SK-N-SH (cell line): Measurements from ENCODE around the gene SLC40A1. TPM values are rescaled to one million over a fixed set of nuclear protein-coding genes. Genes with fewer than 3 reads are reported as not detected.
A peak's percentile ranks its signal among the peaks of the same experiment; 100 is the strongest.

Experiments used
- CTCF ChIA-PET: fragments of 300-600, 350-600 bp; formaldehyde crosslinking; extraction: SDS; loops from one replicate; lab custom pipeline; 2021; lab: Yijun Ruan, JAX
- POLR2A ChIA-PET: fragments of 350-600 bp; sonication (Branson Sonifier 250); formaldehyde crosslinking; extraction: SDS; loops from one replicate; lab custom pipeline; 2020; ENCODE audit warnings: antibody characterized with exemption, inconsistent platforms; lab: Yijun Ruan, JAX
- DNase-seq: peaks from one replicate; pipeline ENCODE4 v3.0.0; 2012
- H2AFZ ChIP-seq: fragments of 200-600 bp; sonication (generic); 2 replicates; pipeline ENCODE4 v1.8.1; 2016; ENCODE audit warnings: antibody characterized with exemption, mild to moderate bottlenecking, low read depth
- H3F3A ChIP-seq: fragments of 200-600 bp; sonication (generic); replicated peaks from 2 replicates; pipeline ENCODE3; 2016; ENCODE audit warnings: antibody characterized with exemption, mild to moderate bottlenecking; ENCODE audit not compliant: insufficient read depth
- H3K27ac ChIP-seq, 2 experiments: fragments of 200-500 bp in 1 of 2; fragments of 200-600 bp in 1 of 2; sonication (Bioruptor generic) in 1 of 2; sonication (generic), shearing (Covaris generic) in 1 of 2; 2 replicates each; pipeline versions ENCODE4 v1.5.1 to v1.6.1; 2014 to 2016; ENCODE audit warnings: low read depth in 2 of 2, inconsistent platforms in 1 of 2, low read length in 1 of 2, mild to moderate bottlenecking in 1 of 2, mixed read lengths in 1 of 2
- H3K27me3 ChIP-seq: fragments of 200-600 bp; sonication (generic), shearing (Covaris generic); 2 replicates; pipeline ENCODE4 v1.6.1; 2016; ENCODE audit warnings: mixed run types; ENCODE audit not compliant: insufficient read depth
- H3K36me3 ChIP-seq, 2 experiments: fragments of 200-500 bp in 1 of 2; fragments of 200-600 bp in 1 of 2; sonication (Bioruptor generic) in 1 of 2; sonication (generic) in 1 of 2; replicated peaks in 1 of 2; 2 replicates each; pipeline versions ENCODE3 to v1.5.1; 2014 to 2016; ENCODE audit warnings: low read length in 1 of 2, mild to moderate bottlenecking in 1 of 2; ENCODE audit not compliant: insufficient read depth in 2 of 2, control insufficient read depth in 1 of 2
- H3K4me1 ChIP-seq, 2 experiments: fragments of 200-500 bp in 1 of 2; fragments of 200-600 bp in 1 of 2; sonication (Bioruptor generic) in 1 of 2; sonication (generic), shearing (Covaris generic) in 1 of 2; 2 replicates each; pipeline versions ENCODE4 v1.5.1 to v1.6.1; 2014 to 2016; ENCODE audit warnings: low read depth in 1 of 2, low read length in 1 of 2, mixed run types in 1 of 2; ENCODE audit not compliant: insufficient read depth in 2 of 2, control insufficient read depth in 1 of 2
- H3K4me2 ChIP-seq: fragments of 200-600 bp; sonication (generic), shearing (Covaris generic); 2 replicates; pipeline ENCODE4 v1.6.1; 2017; ENCODE audit warnings: mixed run types
- H3K4me3 ChIP-seq, 2 experiments: fragments of 200-500 bp in 1 of 2; fragments of 200-600 bp in 1 of 2; sonication (Bioruptor generic) in 1 of 2; sonication (generic), shearing (Covaris generic) in 1 of 2; 2 replicates each; pipeline versions ENCODE4 v1.5.1 to v1.8.1; 2014 to 2016; ENCODE audit warnings: low read depth in 2 of 2, inconsistent platforms in 1 of 2, low read length in 1 of 2, mild to moderate bottlenecking in 1 of 2, mixed read lengths in 1 of 2, moderate library complexity in 1 of 2
- H3K79me2 ChIP-seq: fragments of 200-600 bp; sonication (generic); 2 replicates; pipeline ENCODE4 v1.8.1; 2017; ENCODE audit warnings: mild to moderate bottlenecking; ENCODE audit not compliant: insufficient read depth
- H3K9ac ChIP-seq: fragments of 200-600 bp; sonication (generic); 2 replicates; pipeline ENCODE4 v1.6.1; 2017; ENCODE audit warnings: mixed run types
- H3K9me2 ChIP-seq: fragments of 200-600 bp; sonication (generic); 2 replicates; pipeline ENCODE4 v1.6.1; 2017; ENCODE audit warnings: mixed run types
- H3K9me3 ChIP-seq: fragments of 200-600 bp; sonication (generic); 2 replicates; pipeline ENCODE4 v1.6.1; 2017; ENCODE audit warnings: mixed run types, mild to moderate bottlenecking, moderate library complexity
- H4K20me1 ChIP-seq: fragments of 200-600 bp; sonication (generic); 2 replicates; pipeline ENCODE4 v1.6.1; 2017; ENCODE audit warnings: mild to moderate bottlenecking, mixed run types; ENCODE audit not compliant: insufficient read depth
- CHD2 ChIP-seq: fragments of 150-350 bp; IDR thresholded peaks from 2 replicates; pipeline ENCODE4 v1.6.1; 2018; ENCODE audit warnings: low read length; ENCODE audit not compliant: partially characterized antibody
- ELF1 ChIP-seq: IDR thresholded peaks from 2 replicates; pipeline ENCODE4 v1.4.0; 2012
- EP300 ChIP-seq, 2 experiments: IDR thresholded peaks; 2 replicates each; pipeline versions ENCODE4 v1.4.0 to v1.6.1; 2012; ENCODE audit warnings: borderline replicate concordance in 1 of 2, low read depth in 1 of 2, low read length in 1 of 2
- FOXJ3 ChIP-seq: sonication (generic); formaldehyde crosslinking; IDR thresholded peaks from 2 replicates; pipeline ENCODE4 v1.5.1; 2020; ENCODE audit warnings: mild to moderate bottlenecking, missing genetic modification reagents
- FOXM1 ChIP-seq: IDR thresholded peaks from 2 replicates; pipeline ENCODE4 v1.4.0; 2012; ENCODE audit warnings: low read depth, mild to moderate bottlenecking
- GABPA ChIP-seq: IDR thresholded peaks from 2 replicates; pipeline ENCODE4 v1.4.0; 2012; ENCODE audit warnings: low read depth, mild to moderate bottlenecking
- GATA2 ChIP-seq: sonication (generic); formaldehyde crosslinking; IDR thresholded peaks from 2 replicates; pipeline ENCODE4 v1.5.0; 2020; ENCODE audit warnings: mild to moderate bottlenecking, missing genetic modification reagents
- MXI1 ChIP-seq: IDR thresholded peaks from 2 replicates; pipeline ENCODE4 v1.6.1; 2012; ENCODE audit warnings: mild to moderate bottlenecking, low read depth, low read length, improper control_type of control experiment
- PBX3 ChIP-seq: IDR thresholded peaks from 2 replicates; pipeline ENCODE4; 2012
- POLR2AphosphoS5 ChIP-seq: IDR thresholded peaks from 2 replicates; pipeline ENCODE4 v1.6.1; 2012; ENCODE audit warnings: low read depth, low read length
- RCOR1 ChIP-seq: fragments of 150-350 bp; IDR thresholded peaks from 2 replicates; pipeline ENCODE4 v1.6.1; 2017; ENCODE audit warnings: antibody characterized with exemption, low read length
- REST ChIP-seq: IDR thresholded peaks from 2 replicates; pipeline ENCODE4 v1.6.1; 2012; ENCODE audit warnings: mild to moderate bottlenecking, low read depth, low read length, moderate library complexity
- RFX5 ChIP-seq: IDR thresholded peaks from 2 replicates; pipeline ENCODE4 v1.6.1; 2012; ENCODE audit warnings: mild to moderate bottlenecking, improper control_type of control experiment, low read length
- SIN3A ChIP-seq: IDR thresholded peaks from 2 replicates; pipeline ENCODE4 v1.6.1; 2012; ENCODE audit warnings: low read depth, mild to moderate bottlenecking, low read length, moderate library complexity, borderline replicate concordance
- TEAD4 ChIP-seq: IDR thresholded peaks from 2 replicates; pipeline ENCODE4 v1.4.0; 2012; ENCODE audit warnings: mild to moderate bottlenecking, borderline replicate concordance; ENCODE audit not compliant: insufficient read depth
- YY1 ChIP-seq: IDR thresholded peaks from 2 replicates; pipeline ENCODE4 v1.4.0; 2012; ENCODE audit warnings: low read depth, mild to moderate bottlenecking
- ZBTB33 ChIP-seq: IDR thresholded peaks from 2 replicates; pipeline ENCODE4 v1.4.0; 2012; ENCODE audit warnings: low read depth, borderline replicate concordance
- WGBS: methylation state at CpG from one replicate; pipeline ENCODE4 v1.1.6; 2017; ENCODE audit warnings: low lambda C conversion rate; 5-methylcytosine and 5-hydroxymethylcytosine counted together
- polyA plus RNA-seq, 3 experiments: library from polyadenylated mRNA; depleted of rRNA; stranded (reverse); fragments of >200 nt; gene quantifications; 2 replicates each; pipeline ENCODE4 v1.2.3, GENCODE V29; 2012
- TF ChIP-seq, protein P1 (sequence below): IDR thresholded peaks from 2 replicates; pipeline ENCODE4 v1.4.0; 2012; ENCODE audit warnings: low read depth, borderline replicate concordance
- TF ChIP-seq, protein P2 (sequence below): fragments of 150-350 bp; IDR thresholded peaks from 2 replicates; pipeline ENCODE4 v1.6.1; 2016; ENCODE audit warnings: mild to moderate bottlenecking, low read depth, low read length

SLC40A1 gene
- polyA plus RNA-seq, 1 of the 3 experiments (the other 2 are of a cell fraction): 1.8 TPM

- Histone ChIP-seq H3K4me3 (no peak overlapping the region), H4K20me1 (no peaks in the 10 kb centered on the region), H3K9me2 (no peaks in the 10 kb centered on the region), H3K4me2 (no peak overlapping the region), H3K79me2 (no peaks in the 10 kb centered on the region), H3F3A (no peaks in the 10 kb centered on the region), H2AFZ (peak overlapping the region; percentile 39; the same call in 1 of the 2 replicates), H3K9me3 (no peaks in the 10 kb centered on the region), H3K36me3 (no peaks in the 10 kb centered on the region), H3K27ac (peak overlapping the region; percentile 14 to 53; a peak in 2 of 4 replicates), H3K27me3 (no peaks in the 10 kb centered on the region), H3K4me1 (peaks cover 9 to 12% of the 10 kb centered on the region in 2 experiments; a peak in 3 of 4 replicates), H3K9ac (no peak overlapping the region)
- DNase-seq: peak; percentile 5
- TF ChIP-seq YY1: no peak
- no peak for TF ChIP-seq CHD2
- TF ChIP-seq ELF1: no peak
- TF ChIP-seq RCOR1: no peak
- TF ChIP-seq, protein P1, sequence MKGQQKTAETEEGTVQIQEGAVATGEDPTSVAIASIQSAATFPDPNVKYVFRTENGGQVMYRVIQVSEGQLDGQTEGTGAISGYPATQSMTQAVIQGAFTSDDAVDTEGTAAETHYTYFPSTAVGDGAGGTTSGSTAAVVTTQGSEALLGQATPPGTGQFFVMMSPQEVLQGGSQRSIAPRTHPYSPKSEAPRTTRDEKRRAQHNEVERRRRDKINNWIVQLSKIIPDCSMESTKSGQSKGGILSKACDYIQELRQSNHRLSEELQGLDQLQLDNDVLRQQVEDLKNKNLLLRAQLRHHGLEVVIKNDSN: no peak
- no peak for TF ChIP-seq GABPA
- no peak for TF ChIP-seq EP300 (IDR thresholded peaks at IDR 0.05; ENCODE audit: borderline replicate concordance in 1 of 2, low read depth in 1 of 2, low read length in 1 of 2)
- no peak for TF ChIP-seq FOXJ3 (CRISPR knock-in tag)
- TF ChIP-seq RFX5: no peak
- no peak for TF ChIP-seq PBX3
- no peak for TF ChIP-seq ZBTB33
- TF ChIP-seq REST: no peak
- no peak for TF ChIP-seq TEAD4
- no peak for TF ChIP-seq MXI1
- no peak for TF ChIP-seq GATA2 (CRISPR knock-in tag)
- TF ChIP-seq, protein P2, sequence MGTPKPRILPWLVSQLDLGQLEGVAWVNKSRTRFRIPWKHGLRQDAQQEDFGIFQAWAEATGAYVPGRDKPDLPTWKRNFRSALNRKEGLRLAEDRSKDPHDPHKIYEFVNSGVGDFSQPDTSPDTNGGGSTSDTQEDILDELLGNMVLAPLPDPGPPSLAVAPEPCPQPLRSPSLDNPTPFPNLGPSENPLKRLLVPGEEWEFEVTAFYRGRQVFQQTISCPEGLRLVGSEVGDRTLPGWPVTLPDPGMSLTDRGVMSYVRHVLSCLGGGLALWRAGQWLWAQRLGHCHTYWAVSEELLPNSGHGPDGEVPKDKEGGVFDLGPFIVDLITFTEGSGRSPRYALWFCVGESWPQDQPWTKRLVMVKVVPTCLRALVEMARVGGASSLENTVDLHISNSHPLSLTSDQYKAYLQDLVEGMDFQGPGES: no peak
- TF ChIP-seq FOXM1: no peak
- no peak for TF ChIP-seq SIN3A
- no peak for TF ChIP-seq POLR2AphosphoS5
- POLR2A ChIA-PET: interaction anchor here (1.0 kb wide), 1 partner anchor 33 kb away, joined by 3 read pairs; the partner anchor contains the start of gene SLC40A1
- CTCF ChIA-PET: interaction anchor here (1.0 to 1.3 kb wide), 2 partner anchors 9 to 47 kb away, joined by 3 to 5 read pairs; no protein-coding TSS in a partner anchor
- WGBS: 70% methylated on average over 2 of the region's 2 CpGs
Observed at GRCh38 chr2:189613650-189614420, 33.2 kb upstream of the SLC40A1 start.
